ENCODE measurements around the gene TNRC18.
A peak's percentile ranks its signal among the peaks of the same experiment; 100 is the strongest.
"Not testable (repeated sequence)": the region's sequence is repeated elsewhere in the genome, so short reads cannot be mapped to it uniquely, and the experiment has no call there.

TNRC18 gene

DNA sequence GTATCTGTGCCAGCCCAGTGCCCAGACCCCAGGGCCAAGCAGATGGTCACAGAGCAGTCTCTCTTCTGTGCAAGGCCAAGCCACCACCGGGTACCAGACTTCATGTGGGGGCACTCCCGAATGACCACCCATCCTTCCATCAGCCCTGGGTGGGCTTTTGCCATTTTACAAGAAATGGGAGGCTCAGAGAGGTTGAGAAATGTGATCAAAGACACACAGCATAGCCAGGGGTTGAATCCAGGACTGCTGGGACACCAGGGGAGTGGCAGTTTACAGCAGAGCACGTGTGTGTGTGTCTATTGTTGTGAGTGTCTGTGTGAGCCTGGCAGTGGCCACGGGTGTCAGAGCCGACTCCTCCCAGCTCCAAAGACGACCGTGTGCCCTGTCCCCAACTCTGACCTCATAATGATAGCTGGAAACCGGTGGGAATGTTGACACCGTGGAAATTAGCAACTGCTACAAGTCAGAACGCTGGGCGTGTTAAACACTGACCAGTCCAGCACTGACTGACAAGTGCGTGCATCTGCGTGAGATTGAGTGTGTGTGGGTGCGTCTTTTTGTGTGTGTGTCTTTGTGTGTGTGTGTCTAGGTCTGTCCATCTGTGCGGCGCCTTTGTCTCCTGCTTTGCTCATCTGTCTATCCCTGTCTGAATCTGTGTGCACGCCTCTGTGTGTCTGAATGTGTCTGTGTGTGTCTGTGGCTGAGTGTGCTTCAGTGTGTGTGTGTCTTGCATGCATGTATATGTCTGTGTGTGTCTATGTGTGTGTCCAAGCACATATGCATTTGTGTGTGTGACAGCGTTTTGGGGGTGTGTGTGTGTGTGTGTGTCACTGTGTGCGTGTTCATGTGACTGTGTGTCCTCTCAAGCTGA lies 158.1 kb downstream of the TNRC18 start:
- DNase-seq = peak; percentile 73

GRCh38 chr7:5263066-5263465 lies 160.6 kb downstream of the TNRC18 start:
- DNase-seq = peak; percentile 81

GRCh38 chr7:5260530-5261068 lies 163.0 kb downstream of the TNRC18 start:
- not testable (repeated sequence) for DNase-seq
